CD4-positive, alpha-beta T cell treated with Interleukin-6 at 100 ng/mL for 8 hours (primary cell): ENCODE results near the gene PCSK4.
"Not testable (repeated sequence)": the region's sequence is repeated elsewhere in the genome, so short reads cannot be mapped to it uniquely, and the experiment has no call there.

ENCODE experiments used
- DNase-seq: peaks from one replicate; pipeline ENCODE4 v3.0.0-alpha.2; 2020; ENCODE audit warnings: mixed read lengths, low spot score

PCSK4 gene

DNA sequence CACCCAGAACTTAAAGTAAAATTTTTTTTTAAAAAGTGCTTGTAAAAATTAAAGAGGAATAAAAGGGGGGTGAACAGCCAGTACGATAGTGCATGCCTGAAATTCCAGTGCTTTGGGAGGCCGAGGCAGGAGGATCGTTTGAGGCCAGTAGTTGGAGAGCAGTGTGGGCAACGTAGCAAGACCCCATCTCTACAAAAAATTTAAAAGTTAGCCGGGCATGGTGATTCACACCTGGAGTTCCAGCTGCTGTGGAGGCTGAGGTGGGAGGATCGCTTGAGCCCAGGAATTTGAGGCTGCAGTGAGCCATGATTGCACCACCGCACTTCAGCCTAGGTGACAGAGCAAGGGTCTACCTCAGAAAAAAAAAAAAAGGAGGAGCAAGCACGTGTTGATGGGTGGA lies 14.9 kb upstream of the PCSK4 start:
- no peak for DNase-seq

DNA sequence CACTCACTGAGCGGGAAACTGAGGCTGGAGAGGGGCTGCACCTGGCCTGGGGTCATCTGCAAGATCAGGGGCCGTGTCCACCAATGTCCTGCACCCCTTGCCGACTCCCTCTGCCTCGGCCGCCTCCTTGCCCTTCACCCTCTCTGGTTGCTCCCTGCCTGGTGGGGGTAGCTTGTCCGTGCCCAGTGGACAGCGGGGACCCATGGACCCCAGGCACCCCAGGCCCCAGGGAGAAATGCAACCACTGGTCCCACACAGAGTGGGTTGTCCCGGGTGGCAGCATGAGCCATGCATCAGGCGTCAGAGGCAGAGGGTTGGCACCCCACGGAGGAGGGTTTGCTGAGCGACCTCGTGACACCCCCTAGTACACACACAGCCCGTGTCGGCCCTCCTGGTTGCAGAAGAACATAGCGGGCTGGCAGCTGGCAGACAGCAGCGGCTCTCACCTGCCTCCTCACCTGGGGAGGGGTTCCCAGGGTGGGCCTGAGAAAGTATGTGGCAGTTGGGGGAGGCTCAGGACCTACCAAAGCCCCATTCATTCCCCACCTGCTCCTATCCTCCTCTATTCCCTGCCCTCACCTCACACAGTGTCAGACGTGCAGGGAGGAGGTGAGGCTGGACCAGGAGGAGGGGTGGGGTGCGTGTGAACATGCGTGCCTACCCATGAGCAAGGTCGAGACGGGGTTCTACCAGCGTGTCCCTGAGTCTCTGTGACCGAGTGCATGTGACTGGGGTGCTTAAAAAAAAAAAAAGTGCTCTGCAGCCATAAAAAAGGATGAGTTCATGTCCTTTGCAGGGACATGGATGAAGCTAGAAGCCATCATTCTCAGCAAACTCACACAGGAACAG lies 14.0 kb upstream of the PCSK4 start:
- no peak for DNase-seq

- DNase-seq: peak; percentile 57
These were observed 13.2 kb upstream of the PCSK4 start for GRCh38 chr19:1503089-1503924.

- no peak for DNase-seq
These were observed 12.4 kb upstream of the PCSK4 start for GRCh38 chr19:1502433-1503088.

DNA sequence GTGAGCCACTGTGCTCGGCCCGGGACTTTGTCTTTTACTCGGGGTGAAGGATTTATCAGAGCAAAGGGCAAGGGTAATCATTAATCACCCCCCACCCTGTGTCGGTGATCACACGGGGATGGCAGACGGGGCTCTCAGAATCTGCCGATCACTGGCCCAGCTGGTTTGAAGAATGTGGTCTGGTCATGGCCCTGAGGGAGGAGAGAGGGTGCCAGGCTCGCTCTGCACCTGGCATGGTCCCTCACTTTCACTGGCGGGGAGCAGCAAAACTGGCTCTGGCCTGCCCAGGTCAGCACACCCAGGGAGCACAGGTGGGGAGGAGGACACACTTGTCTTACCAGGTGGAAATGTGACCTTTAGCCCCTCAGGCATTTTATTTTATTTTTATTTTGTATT lies 11.0 kb upstream of the PCSK4 start:
- DNase-seq: no peak

DNA sequence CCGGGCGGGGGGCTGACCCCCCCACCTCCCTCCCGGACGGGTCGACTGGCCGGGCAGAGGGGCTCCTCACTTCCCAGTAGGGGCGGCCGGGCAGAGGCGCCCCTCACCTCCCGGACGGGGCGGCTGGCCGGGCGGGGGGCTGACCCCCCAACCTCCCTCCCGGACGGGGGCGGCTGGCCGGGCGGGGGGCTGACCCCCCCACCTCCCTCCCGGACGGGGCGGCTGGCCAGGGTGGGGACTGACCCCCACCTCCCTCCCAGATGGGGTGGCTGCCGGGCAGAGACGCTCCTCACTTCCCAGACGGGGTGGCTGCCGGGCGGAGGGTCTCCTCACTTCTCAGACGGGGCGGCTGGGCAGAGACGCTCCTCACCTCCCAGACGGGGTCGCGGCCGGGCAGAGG lies 9.1 kb upstream of the PCSK4 start:
- DNase-seq: not testable (repeated sequence)

GRCh38 chr19:1497578-1498235 lies 7.6 kb upstream of the PCSK4 start:
- DNase-seq: no peak

DNA sequence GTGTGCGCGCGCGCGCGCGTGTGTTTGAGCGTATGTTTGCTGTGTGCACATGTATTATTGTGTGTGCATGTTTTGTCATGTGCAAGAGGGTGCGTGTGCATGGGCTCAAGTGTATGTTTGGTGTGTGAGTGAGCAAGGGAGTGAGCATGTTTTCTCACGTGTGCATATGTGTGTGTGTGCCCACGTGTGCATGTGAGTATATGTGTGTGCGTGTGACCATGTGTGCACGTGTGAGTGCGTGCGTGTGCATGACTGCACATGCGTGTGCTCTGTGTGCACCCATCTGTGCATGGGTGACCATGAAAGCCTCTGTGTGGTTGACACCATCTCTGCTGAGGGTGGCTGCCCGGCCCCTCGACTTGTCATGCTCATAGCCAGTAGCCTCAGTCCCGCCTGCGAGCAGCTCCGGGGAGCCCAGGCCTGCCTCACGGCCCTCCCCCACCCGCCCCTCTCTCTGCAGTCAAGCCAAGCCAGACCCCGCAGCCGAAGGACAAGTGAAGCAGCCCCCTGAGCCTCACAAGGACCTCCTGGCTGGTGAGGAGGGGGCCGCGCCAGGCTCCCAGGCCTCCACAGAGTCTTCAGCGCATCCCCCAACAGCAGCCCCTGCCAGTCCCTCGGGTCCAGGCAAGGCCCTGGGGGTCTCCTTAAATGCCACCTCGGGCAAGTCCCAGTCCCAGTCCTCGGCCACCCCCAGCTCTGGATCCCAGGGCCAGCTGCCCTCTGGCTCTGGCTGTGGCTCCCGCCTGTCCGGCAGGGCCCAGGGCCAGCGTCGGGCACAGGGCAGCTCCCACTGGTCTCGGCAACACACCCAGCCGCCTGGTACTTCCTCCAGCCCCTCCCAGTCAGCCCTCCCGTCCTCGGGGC lies 6.8 kb upstream of the PCSK4 start:
- no peak for DNase-seq

DNA sequence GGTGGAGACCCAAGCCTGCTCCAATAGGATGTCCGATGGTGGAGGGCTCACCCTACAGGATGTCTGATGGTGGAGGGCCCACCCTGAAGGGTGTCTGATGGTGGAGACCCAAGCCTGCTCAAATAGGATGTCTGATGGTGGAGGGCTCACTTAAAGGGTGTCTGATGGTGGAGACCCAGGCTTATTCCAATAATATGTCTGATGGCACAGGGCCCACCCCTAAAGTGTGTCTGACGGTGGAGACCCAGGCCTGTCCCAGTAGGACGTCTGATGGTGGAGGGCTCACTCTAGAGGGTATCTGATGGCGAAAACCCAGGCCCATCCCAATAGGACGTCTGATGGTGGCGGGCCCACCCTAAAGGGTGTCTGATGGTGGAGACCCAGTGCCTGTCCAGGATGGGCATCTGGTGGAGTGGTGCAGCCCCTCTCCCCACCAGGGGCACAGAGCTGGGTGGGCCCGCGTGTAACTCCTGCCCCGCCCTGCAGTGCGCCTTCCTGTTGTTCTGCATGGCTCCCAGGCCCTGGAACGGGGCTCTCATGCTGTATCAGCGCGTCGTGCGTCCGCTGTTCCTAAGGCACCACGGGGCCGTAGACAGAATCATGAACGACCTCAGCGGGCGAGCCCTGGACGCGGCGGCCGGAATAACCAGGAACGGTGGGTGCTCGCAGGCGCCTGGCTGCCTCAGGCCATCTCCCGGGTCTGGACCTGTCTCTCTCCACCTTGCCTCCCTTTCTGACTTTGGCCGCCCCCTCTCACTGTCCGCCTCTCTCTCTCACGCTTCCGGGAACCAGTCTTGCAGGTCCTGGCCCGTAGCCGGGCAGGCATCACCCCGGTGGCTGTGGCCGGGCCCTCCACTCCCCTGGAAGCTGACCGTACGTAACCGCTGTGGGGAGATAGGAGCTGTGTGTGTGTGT lies 5.9 kb upstream of the PCSK4 start:
- DNase-seq: no peak

DNA sequence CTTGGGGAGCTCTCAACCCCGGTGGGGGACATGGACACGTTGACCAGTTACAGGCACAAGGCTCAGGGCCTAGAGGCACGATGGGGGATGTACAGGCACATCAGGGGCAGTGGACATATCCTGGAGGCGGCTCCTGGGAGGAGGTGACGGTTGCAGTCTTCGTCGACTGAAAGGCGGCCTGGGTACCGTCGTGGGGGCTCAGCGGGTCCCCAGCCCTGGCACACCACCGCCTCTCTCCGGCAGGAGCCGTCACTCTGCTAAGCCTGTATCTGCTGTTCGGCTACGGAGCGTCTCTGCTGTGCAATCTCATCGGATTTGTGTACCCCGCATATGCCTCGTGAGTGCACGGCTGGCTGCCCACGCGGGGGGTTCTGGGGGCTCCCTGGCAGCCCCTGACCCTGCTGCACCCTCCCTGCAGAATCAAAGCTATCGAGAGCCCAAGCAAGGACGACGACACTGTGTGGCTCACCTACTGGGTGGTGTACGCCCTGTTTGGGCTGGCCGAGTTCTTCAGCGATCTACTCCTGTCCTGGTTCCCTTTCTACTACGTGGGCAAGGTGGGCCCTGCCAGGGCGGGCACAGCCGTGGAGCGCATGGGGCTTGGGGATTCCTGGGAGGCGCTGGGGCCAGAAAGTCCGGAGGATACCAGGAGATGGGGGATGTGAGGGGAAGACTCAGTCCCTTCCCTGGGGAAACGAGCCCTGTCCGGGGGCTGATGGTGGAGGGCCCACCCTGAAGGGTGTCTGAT lies 5.1 kb upstream of the PCSK4 start:
- no peak for DNase-seq

GRCh38 chr19:1494115-1494815 lies 4.1 kb upstream of the PCSK4 start:
- no peak for DNase-seq

- DNase-seq: no peak
These were observed 2.4 kb upstream of the PCSK4 start for GRCh38 chr19:1492474-1493006.

- no peak for DNase-seq
These were observed 1.7 kb upstream of the PCSK4 start for GRCh38 chr19:1491849-1492170.

- no peak for DNase-seq
These were observed 1.1 kb upstream of the PCSK4 start, which contains the start of gene REEP6 for GRCh38 chr19:1491114-1491848. Gene REEP6 (plus strand): TSS chr19:1491181. CDS start chr19:1491270, 89 bp downstream.

DNA sequence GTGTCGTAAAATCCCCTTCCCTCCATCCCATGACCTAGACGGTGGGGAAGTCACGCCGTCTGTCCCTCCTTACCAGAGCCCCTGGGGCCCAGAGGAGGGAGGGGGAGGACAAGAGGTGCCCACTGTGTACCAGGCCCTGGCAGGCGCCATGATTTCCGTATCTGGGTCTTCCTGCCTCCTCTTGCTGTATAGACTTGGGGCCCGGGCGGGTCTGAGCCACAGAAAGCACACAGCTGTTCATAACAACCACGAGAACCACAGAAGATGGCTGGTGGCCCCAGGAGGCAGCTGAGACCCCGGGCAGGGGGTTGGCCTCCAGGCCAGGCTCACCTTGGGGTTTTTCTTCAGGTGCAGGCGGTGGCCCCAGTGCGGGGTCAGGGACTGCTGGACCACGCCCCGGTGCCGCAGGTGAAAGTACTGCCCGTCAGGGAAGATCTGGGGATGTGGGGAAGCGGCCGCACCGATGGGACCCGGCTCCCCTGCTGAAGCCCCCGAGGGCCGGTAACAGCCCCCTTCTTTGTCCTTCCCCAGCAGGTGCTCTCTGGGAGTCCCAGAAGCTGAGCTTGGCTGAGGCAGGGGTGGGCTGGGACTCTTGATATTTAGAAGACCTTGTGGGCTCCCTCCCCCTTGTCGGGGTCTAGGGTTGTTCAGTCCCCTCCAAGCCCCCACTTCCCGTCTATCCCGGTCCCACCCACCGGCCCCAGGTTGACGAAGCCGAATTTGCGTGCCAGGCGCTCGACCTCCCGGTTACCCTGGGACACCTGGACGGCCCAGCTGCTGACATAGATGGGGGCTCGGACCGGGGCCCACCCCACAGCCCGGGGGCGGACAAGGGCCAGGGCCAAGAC lies 463 bp downstream of the PCSK4 start:
- DNase-seq: no peak

DNA sequence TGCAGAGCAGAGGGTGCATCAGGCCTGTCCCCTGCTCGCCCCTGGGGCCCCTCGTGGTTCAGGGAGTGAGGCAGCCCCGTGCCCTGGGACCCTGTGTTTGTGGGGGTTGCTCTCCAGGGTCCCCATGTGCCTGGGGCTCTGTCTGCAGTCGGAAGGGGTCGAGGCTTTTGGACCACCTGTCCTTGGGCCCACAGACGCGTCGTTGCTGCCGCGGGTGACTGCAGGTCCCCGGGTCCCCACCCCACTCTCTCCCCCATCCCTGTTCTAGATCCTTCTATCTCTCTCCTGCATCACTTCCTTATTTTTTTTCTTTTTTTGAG lies 1.9 kb downstream of the PCSK4 start:
- no peak for DNase-seq
